HepG2 (cell line): ENCODE data around the gene ZNF385B. TPM values are rescaled to one million over a fixed set of nuclear protein-coding genes. Genes with fewer than 3 reads are reported as not detected.

ENCODE experiments used
- ATAC-seq: fragments of 200-7000 bp; cut with Tn5 transposase; 3 replicates; pipeline ENCODE4 v1.9.1; 2020; ENCODE audit warnings: mild to moderate bottlenecking, moderate library complexity
- BruUV-seq: library from RNA; stranded (reverse); fragments of 400-500 nt; replicated peaks from 2 replicates; lab custom pipeline; 2021; lab: Mats Ljungman, UMichigan
- CTCF ChIA-PET: fragments of 300-600 bp; formaldehyde crosslinking; extraction: SDS; loops from one replicate; lab custom pipeline; 2021; ENCODE audit warnings: low total read pairs, inconsistent platforms, low intra/inter-chr PET ratio; lab: Yijun Ruan, JAX
- POLR2A ChIA-PET: fragments of 350-600 bp; sonication (Branson Sonifier 250); formaldehyde crosslinking; loops from one replicate; lab custom pipeline; 2020; ENCODE audit warnings: antibody characterized with exemption, inconsistent platforms; lab: Yijun Ruan, JAX
- DNase-seq: peaks from one replicate; pipeline ENCODE4 v3.0.0-alpha.2; 2015; ENCODE audit warnings: low spot score
- FAIRE-seq: peaks from 3 replicates; lab custom pipeline; 2011; peaks lifted over from hg19 to GRCh38; lab: Jason Lieb, UNC
- H2AFZ ChIP-seq: one replicate; pipeline ENCODE4 v1.6.1; 2011; ENCODE audit warnings: low read length, inconsistent platforms
- H3K27ac ChIP-seq: fragments of 300-600 bp; 3 replicates; pipeline ENCODE4 v1.8.0; 2011; ENCODE audit warnings: mixed run types, mild to moderate bottlenecking, mixed read lengths, low read length, inconsistent platforms; ENCODE audit not compliant: insufficient read depth; ENCODE audit errors: extremely low read length
- H3K27me3 ChIP-seq, 2 experiments: fragments of 200-600 bp in 1 of 2; 2 replicates in 1 of 2; 3 replicates in 1 of 2; pipeline versions ENCODE4 v1.6.0 to v1.8.0; 2011; ENCODE audit warnings: low read length in 2 of 2, mild to moderate bottlenecking in 2 of 2, moderate library complexity in 2 of 2, inconsistent platforms in 1 of 2; ENCODE audit not compliant: insufficient read depth in 2 of 2, control insufficient read depth in 1 of 2
- H3K36me3 ChIP-seq, 2 experiments: fragments of 200-600 bp in 1 of 2; replicated peaks in 1 of 2; 2 replicates in 1 of 2; 3 replicates in 1 of 2; pipeline versions ENCODE4 v1.5.1 to v1.8.0; 2011; ENCODE audit warnings: low read length in 2 of 2, inconsistent platforms in 1 of 2; ENCODE audit not compliant: insufficient read depth in 2 of 2, control insufficient read depth in 1 of 2
- H3K4me1 ChIP-seq: 2 replicates; pipeline ENCODE4 v1.5.1; 2012; ENCODE audit warnings: low read length, inconsistent platforms; ENCODE audit not compliant: insufficient read depth
- H3K4me2 ChIP-seq: 2 replicates; pipeline ENCODE4 v1.6.0; 2011; ENCODE audit warnings: low read depth, low read length, inconsistent platforms
- H3K4me3 ChIP-seq, 3 experiments: fragments of 200-600 bp in 1 of 3; sonication (generic), shearing (Covaris generic) in 1 of 3; replicated peaks in 1 of 3; 2 replicates each; pipeline ENCODE4 v1.5.1; 2011 to 2016; ENCODE audit warnings: low read length in 3 of 3, inconsistent platforms in 2 of 3, low read depth in 2 of 3, mild to moderate bottlenecking in 2 of 3, control low read depth in 1 of 3, mixed read lengths in 1 of 3; ENCODE audit not compliant: insufficient read depth in 1 of 3
- H3K79me2 ChIP-seq: one replicate; pipeline ENCODE4 v1.6.1; 2011; ENCODE audit warnings: low read length, inconsistent platforms; ENCODE audit not compliant: insufficient read depth
- H3K9ac ChIP-seq: 2 replicates; pipeline ENCODE4 v1.6.0; 2011; ENCODE audit warnings: mild to moderate bottlenecking, low read depth, low read length, inconsistent platforms; ENCODE audit not compliant: insufficient read depth
- H3K9me3 ChIP-seq: 2 replicates; pipeline ENCODE4 v1.5.1; 2012; ENCODE audit warnings: mild to moderate bottlenecking, low read length
- H4K20me1 ChIP-seq: 2 replicates; pipeline ENCODE4 v1.6.0; 2011; ENCODE audit warnings: inconsistent platforms, mild to moderate bottlenecking, low read length, moderate library complexity; ENCODE audit not compliant: insufficient read depth
- KDM3A ChIP-seq: IDR thresholded peaks from 2 replicates; pipeline ENCODE4 v1.6.1; 2018; ENCODE audit warnings: low read depth, missing compliant biosample characterization
- MEF2D ChIP-seq: sonication (generic); formaldehyde crosslinking; IDR thresholded peaks from 2 replicates; pipeline ENCODE4 v1.5.1; 2020; ENCODE audit warnings: mild to moderate bottlenecking, missing genetic modification reagents
- RBAK ChIP-seq: sonication (generic); formaldehyde crosslinking; IDR thresholded peaks from 2 replicates; pipeline ENCODE4 v1.5.1; 2020; ENCODE audit warnings: mild to moderate bottlenecking, missing genetic modification reagents
- REPIN1 ChIP-seq: sonication (generic); formaldehyde crosslinking; IDR thresholded peaks from 2 replicates; pipeline ENCODE4 v1.8.0; 2022; ENCODE audit warnings: missing genetic modification reagents, low read depth, mild to moderate bottlenecking, borderline replicate concordance
- SMAD1 ChIP-seq: sonication (generic); formaldehyde crosslinking; IDR thresholded peaks from 2 replicates; pipeline ENCODE4 v1.4.0; 2020; ENCODE audit warnings: missing genetic modification reagents, low read depth, mild to moderate bottlenecking, borderline replicate concordance
- SNRNP70 ChIP-seq: fragments of 200-400 bp; formaldehyde crosslinking; IDR thresholded peaks from 2 replicates; pipeline ENCODE4 v1.6.1; 2017; ENCODE audit warnings: mild to moderate bottlenecking, low read depth, low read length, moderate library complexity
- SRF ChIP-seq: IDR thresholded peaks from 2 replicates; pipeline ENCODE4 v1.6.1; 2011; ENCODE audit warnings: mild to moderate bottlenecking, low read depth, low read length, moderate library complexity
- TRIM24 ChIP-seq: sonication (generic); formaldehyde crosslinking; IDR thresholded peaks from 2 replicates; pipeline ENCODE4 v1.8.0; 2022; ENCODE audit warnings: mild to moderate bottlenecking, missing genetic modification reagents
- ZGPAT ChIP-seq: IDR thresholded peaks from 2 replicates; pipeline ENCODE4 v1.6.1; 2016; ENCODE audit warnings: mild to moderate bottlenecking
- ZNF510 ChIP-seq: sonication (generic); formaldehyde crosslinking; IDR thresholded peaks from 2 replicates; pipeline ENCODE4 v1.4.0; 2020; ENCODE audit warnings: low read depth, mild to moderate bottlenecking, missing genetic modification reagents
- ZNF607 ChIP-seq: sonication (generic); formaldehyde crosslinking; IDR thresholded peaks from 2 replicates; pipeline ENCODE4 v1.5.1; 2020; ENCODE audit warnings: missing genetic modification reagents, mild to moderate bottlenecking, borderline replicate concordance
- ZNF710 ChIP-seq: sonication (generic); formaldehyde crosslinking; IDR thresholded peaks from 2 replicates; pipeline ENCODE4 v1.5.0; 2020; ENCODE audit warnings: mild to moderate bottlenecking, missing genetic modification reagents, borderline replicate concordance
- ZNF746 ChIP-seq: sonication (generic); formaldehyde crosslinking; IDR thresholded peaks from 2 replicates; pipeline ENCODE4 v1.8.0; 2022; ENCODE audit warnings: mild to moderate bottlenecking, missing genetic modification reagents
- ZNF792 ChIP-seq: IDR thresholded peaks from 2 replicates; pipeline ENCODE4 v1.6.1; 2016
- WGBS: methylation state at CpG from one replicate; pipeline ENCODE4 v1.1.6; 2017; ENCODE audit warnings: low lambda C conversion rate; 5-methylcytosine and 5-hydroxymethylcytosine counted together
- in situ Hi-C: cut with HindIII; loops from 2 replicates; pipeline ENCODE4 v1.10.0; 2017; ENCODE audit warnings: low pct_unique_long_range_greater_than_20kb; ENCODE audit not compliant: extremely low pct_ligation_motif_present
- intact Hi-C: fragments of 100-400 bp; cut with micrococcal nuclease; formaldehyde crosslinking; loops from one replicate; pipeline ENCODE4 v1.10.0; 2022; ENCODE audit not compliant: unreplicated experiment
- polyA plus RNA-seq, 8 experiments: library from polyadenylated mRNA; depleted of rRNA in 3 of 8; stranded (reverse) in 7 of 8; unstranded in 1 of 8; fragments of >200 nt; fragmentation: Illumina TruSeq in 4 of 8; extraction: Trizol in 4 of 8; gene quantifications; 2 replicates each; pipeline versions ENCODE4 v1.2.1 to v1.2.3, GENCODE V29; 2011 to 2016; ENCODE audit warnings: low read depth in 4 of 8, missing spikeins in 1 of 8, mixed read lengths in 1 of 8; ENCODE audit not compliant: insufficient read depth in 1 of 8
- total RNA-seq, 5 experiments: library from RNA; depleted of rRNA; stranded (reverse); fragments of >200 nt; fragmentation: Illumina TruSeq; extraction: Trizol; gene quantifications; 2 replicates each; pipeline ENCODE4 v1.2.3, GENCODE V29; 2016; ENCODE audit warnings: low read depth in 1 of 5
- TF ChIP-seq, protein P1 (sequence below): sonication (generic); formaldehyde crosslinking; IDR thresholded peaks from 2 replicates; pipeline ENCODE4 v1.4.0; 2020; ENCODE audit warnings: mild to moderate bottlenecking, missing genetic modification reagents
- TF ChIP-seq, protein P2 (sequence below): IDR thresholded peaks from 2 replicates; pipeline ENCODE4 v1.6.1; 2016; ENCODE audit warnings: low read depth

The ZNF385B gene
- total and polyA plus RNA-seq, 2 of the 13 experiments (the other 11 are each of a cell fraction or from before 2014, with no cell fraction given) = 3.3 to 6.7 TPM

GRCh38 chr2:179561702-179562101 is 299.7 kb downstream of the ZNF385B start:
- Histone ChIP-seq H2AFZ (peak overlapping the region; percentile 55), H3K9me3 (no peaks in the 10 kb centered on the region), H3K27ac (peak overlapping the region; percentile 84), H3K4me2 (peak overlapping the region; percentile 44), H3K9ac (peak overlapping the region; percentile 46), H3K79me2 (peaks cover 4% of the 10 kb centered on the region), H3K36me3 (no peaks in the 10 kb centered on the region), H3K4me1 (peaks cover 64% of the 10 kb centered on the region), H3K27me3 (no peaks in the 10 kb centered on the region), H4K20me1 (no peaks in the 10 kb centered on the region), H3K4me3 (peak overlapping the region; percentile 28 to 34 (median 29); a peak in 5 of 6 replicates)
- ChIA-PET POLR2A (interaction anchor here (0.8 to 1.0 kb wide), 2 partner anchors 18 kb away, joined by 3 read pairs; no protein-coding TSS in a partner anchor), CTCF (no interaction called here)
- intact Hi-C loops (no loop called here), in situ Hi-C loops (no loop called here)
- ATAC-seq (no peak), FAIRE-seq (no peak), DNase-seq (no peak)
- WGBS = 80% methylated on average over 2 of the region's 2 CpGs
- BruUV-seq = no TSS peak
- TF ChIP-seq ZNF792 (CRISPR knock-in tag) (no peak), SMAD1 (CRISPR knock-in tag) (no peak), ZNF607 (CRISPR knock-in tag) (no peak), ZNF746 (CRISPR knock-in tag) (no peak), REPIN1 (CRISPR knock-in tag) (no peak), ZNF510 (CRISPR knock-in tag) (no peak), ZNF710 (CRISPR knock-in tag) (no peak), MEF2D (no peak), SRF (no peak), RBAK (CRISPR knock-in tag) (no peak), KDM3A (CRISPR knock-in tag) (no peak), ZGPAT (CRISPR knock-in tag) (no peak), SNRNP70 (no peak), TRIM24 (CRISPR knock-in tag) (no peak)
- TF ChIP-seq, protein P1, sequence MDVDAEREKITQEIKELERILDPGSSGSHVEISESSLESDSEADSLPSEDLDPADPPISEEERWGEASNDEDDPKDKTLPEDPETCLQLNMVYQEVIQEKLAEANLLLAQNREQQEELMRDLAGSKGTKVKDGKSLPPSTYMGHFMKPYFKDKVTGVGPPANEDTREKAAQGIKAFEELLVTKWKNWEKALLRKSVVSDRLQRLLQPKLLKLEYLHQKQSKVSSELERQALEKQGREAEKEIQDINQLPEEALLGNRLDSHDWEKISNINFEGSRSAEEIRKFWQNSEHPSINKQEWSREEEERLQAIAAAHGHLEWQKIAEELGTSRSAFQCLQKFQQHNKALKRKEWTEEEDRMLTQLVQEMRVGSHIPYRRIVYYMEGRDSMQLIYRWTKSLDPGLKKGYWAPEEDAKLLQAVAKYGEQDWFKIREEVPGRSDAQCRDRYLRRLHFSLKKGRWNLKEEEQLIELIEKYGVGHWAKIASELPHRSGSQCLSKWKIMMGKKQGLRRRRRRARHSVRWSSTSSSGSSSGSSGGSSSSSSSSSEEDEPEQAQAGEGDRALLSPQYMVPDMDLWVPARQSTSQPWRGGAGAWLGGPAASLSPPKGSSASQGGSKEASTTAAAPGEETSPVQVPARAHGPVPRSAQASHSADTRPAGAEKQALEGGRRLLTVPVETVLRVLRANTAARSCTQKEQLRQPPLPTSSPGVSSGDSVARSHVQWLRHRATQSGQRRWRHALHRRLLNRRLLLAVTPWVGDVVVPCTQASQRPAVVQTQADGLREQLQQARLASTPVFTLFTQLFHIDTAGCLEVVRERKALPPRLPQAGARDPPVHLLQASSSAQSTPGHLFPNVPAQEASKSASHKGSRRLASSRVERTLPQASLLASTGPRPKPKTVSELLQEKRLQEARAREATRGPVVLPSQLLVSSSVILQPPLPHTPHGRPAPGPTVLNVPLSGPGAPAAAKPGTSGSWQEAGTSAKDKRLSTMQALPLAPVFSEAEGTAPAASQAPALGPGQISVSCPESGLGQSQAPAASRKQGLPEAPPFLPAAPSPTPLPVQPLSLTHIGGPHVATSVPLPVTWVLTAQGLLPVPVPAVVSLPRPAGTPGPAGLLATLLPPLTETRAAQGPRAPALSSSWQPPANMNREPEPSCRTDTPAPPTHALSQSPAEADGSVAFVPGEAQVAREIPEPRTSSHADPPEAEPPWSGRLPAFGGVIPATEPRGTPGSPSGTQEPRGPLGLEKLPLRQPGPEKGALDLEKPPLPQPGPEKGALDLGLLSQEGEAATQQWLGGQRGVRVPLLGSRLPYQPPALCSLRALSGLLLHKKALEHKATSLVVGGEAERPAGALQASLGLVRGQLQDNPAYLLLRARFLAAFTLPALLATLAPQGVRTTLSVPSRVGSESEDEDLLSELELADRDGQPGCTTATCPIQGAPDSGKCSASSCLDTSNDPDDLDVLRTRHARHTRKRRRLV (CRISPR knock-in tag) = no peak
- TF ChIP-seq, protein P2, sequence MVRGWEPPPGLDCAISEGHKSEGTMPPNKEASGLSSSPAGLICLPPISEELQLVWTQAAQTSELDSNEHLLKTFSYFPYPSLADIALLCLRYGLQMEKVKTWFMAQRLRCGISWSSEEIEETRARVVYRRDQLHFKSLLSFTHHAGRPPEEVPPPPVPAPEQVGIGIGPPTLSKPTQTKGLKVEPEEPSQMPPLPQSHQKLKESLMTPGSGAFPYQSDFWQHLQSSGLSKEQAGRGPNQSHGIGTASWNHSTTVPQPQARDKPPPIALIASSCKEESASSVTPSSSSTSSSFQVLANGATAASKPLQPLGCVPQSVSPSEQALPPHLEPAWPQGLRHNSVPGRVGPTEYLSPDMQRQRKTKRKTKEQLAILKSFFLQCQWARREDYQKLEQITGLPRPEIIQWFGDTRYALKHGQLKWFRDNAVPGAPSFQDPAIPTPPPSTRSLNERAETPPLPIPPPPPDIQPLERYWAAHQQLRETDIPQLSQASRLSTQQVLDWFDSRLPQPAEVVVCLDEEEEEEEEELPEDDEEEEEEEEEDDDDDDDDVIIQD = no peak
